GM23338 (cell line): ENCODE results near the gene CRMP1. TPM values are rescaled to one million over a fixed set of nuclear protein-coding genes. Genes with fewer than 3 reads are reported as not detected.
"Not testable (repeated sequence)": the region's sequence is repeated elsewhere in the genome, so short reads cannot be mapped to it uniquely, and the experiment has no call there.

ENCODE experiments used
- ATAC-seq: fragments of 200-7000 bp; cut with Tn5 transposase; 3 replicates; pipeline ENCODE4 v1.9.1; 2020
- DNase-seq: peaks from one replicate; pipeline ENCODE4 v3.0.0-alpha.2; 2015; ENCODE audit warnings: low spot score
- H2AFZ ChIP-seq: fragments of 200-600 bp; sonication (generic); 2 replicates; pipeline ENCODE4 v1.8.0; 2016; ENCODE audit warnings: antibody characterized with exemption, mild to moderate bottlenecking, moderate library complexity
- H3F3A ChIP-seq: fragments of 200-600 bp; sonication (generic); replicated peaks from 2 replicates; pipeline ENCODE4 v1.8.0; 2017; ENCODE audit warnings: antibody characterized with exemption, mixed run types, low read depth
- H3K27ac ChIP-seq: fragments of 200-600 bp; sonication (generic); 2 replicates; pipeline ENCODE4 v1.6.1; 2016; ENCODE audit warnings: low read depth
- H3K27me3 ChIP-seq: fragments of 200-600 bp; sonication (generic); 2 replicates; pipeline ENCODE4 v1.8.0; 2016; ENCODE audit warnings: mild to moderate bottlenecking, mixed run types, moderate library complexity; ENCODE audit not compliant: insufficient read depth
- H3K36me3 ChIP-seq: fragments of 200-600 bp; sonication (generic); 2 replicates; pipeline ENCODE4 v1.8.0; 2016; ENCODE audit warnings: mild to moderate bottlenecking; ENCODE audit not compliant: insufficient read depth
- H3K4me1 ChIP-seq: fragments of 200-600 bp; sonication (generic); 2 replicates; pipeline ENCODE4 v1.8.0; 2016; ENCODE audit warnings: mild to moderate bottlenecking, moderate library complexity; ENCODE audit not compliant: insufficient read depth
- H3K4me2 ChIP-seq: fragments of 200-600 bp; sonication (generic); 2 replicates; pipeline ENCODE4 v1.7.1; 2017; ENCODE audit warnings: mixed run types
- H3K4me3 ChIP-seq: fragments of 200-600 bp; sonication (generic); 2 replicates; pipeline ENCODE4 v1.6.1; 2016; ENCODE audit warnings: mixed run types
- H3K79me2 ChIP-seq: fragments of 200-600 bp; sonication (generic); replicated peaks from 2 replicates; pipeline ENCODE4 v1.8.0; 2017; ENCODE audit warnings: mild to moderate bottlenecking; ENCODE audit not compliant: insufficient read depth
- H3K9me2 ChIP-seq: fragments of 200-600 bp; sonication (generic); 2 replicates; pipeline ENCODE4 v1.8.0; 2017; ENCODE audit not compliant: insufficient read depth
- H4K20me1 ChIP-seq: fragments of 200-600 bp; sonication (generic); replicated peaks from 2 replicates; pipeline ENCODE4 v1.8.0; 2017; ENCODE audit warnings: mild to moderate bottlenecking; ENCODE audit not compliant: insufficient read depth
- H3K27ac Mint-ChIP-seq: 2 replicates; pipeline ENCODE4 v1.8.0; 2020; ENCODE audit warnings: inconsistent platforms, mild to moderate bottlenecking, moderate library complexity, mixed read lengths
- H3K27me3 Mint-ChIP-seq: 3 replicates; pipeline ENCODE4 v1.8.0; 2022; ENCODE audit warnings: low read depth, mild to moderate bottlenecking, moderate library complexity, mixed read lengths, inconsistent platforms; ENCODE audit not compliant: insufficient read depth, poor library complexity
- H3K36me3 Mint-ChIP-seq: 3 replicates; pipeline ENCODE4 v1.8.0; 2021; ENCODE audit warnings: low read depth, mild to moderate bottlenecking, inconsistent platforms, moderate library complexity, mixed read lengths
- H3K4me1 Mint-ChIP-seq: 3 replicates; pipeline ENCODE4 v1.8.0; 2020; ENCODE audit warnings: mild to moderate bottlenecking, inconsistent platforms, mixed read lengths
- H3K4me3 Mint-ChIP-seq: 3 replicates; pipeline ENCODE4 v1.8.0; 2021; ENCODE audit warnings: moderate library complexity, mild to moderate bottlenecking, inconsistent platforms, mixed read lengths
- H3K9me3 Mint-ChIP-seq: 3 replicates; pipeline ENCODE4 v1.8.0; 2020; ENCODE audit warnings: moderate library complexity, mild to moderate bottlenecking, inconsistent platforms, mixed read lengths
- CREB1 ChIP-seq: fragments of 250-450 bp; sonication (Bioruptor Pico); IDR thresholded peaks from 2 replicates; pipeline ENCODE4 v1.5.0; 2020; ENCODE audit warnings: low read depth, mild to moderate bottlenecking, moderate library complexity
- ETS1 ChIP-seq: IDR thresholded peaks from 2 replicates; pipeline ENCODE4 v1.6.1; 2016; ENCODE audit warnings: antibody characterized with exemption
- EZH2 ChIP-seq: fragments of 200-600 bp; sonication (generic); IDR thresholded peaks from one replicate; pipeline ENCODE4 v1.8.0; 2017; ENCODE audit warnings: antibody characterized with exemption, mild to moderate bottlenecking, low read depth; ENCODE audit not compliant: unreplicated experiment
- EZH2phosphoT487 ChIP-seq: fragments of 200-600 bp; sonication (generic); IDR thresholded peaks from one replicate; pipeline ENCODE4 v1.8.1; 2018; ENCODE audit warnings: antibody characterized with exemption; ENCODE audit not compliant: unreplicated experiment
- JUNB ChIP-seq: IDR thresholded peaks from one replicate; pipeline ENCODE4 v1.6.1; 2016; ENCODE audit warnings: antibody characterized with exemption; ENCODE audit not compliant: unreplicated experiment
- NANOG ChIP-seq: IDR thresholded peaks from 2 replicates; pipeline ENCODE4 v1.6.1; 2016; ENCODE audit warnings: antibody characterized with exemption, borderline replicate concordance
- STAT1 ChIP-seq: IDR thresholded peaks from one replicate; pipeline ENCODE4 v1.6.1; 2016; ENCODE audit warnings: antibody characterized with exemption; ENCODE audit not compliant: unreplicated experiment
- ZNF114 ChIP-seq: fragments of 250-450 bp; sonication (Bioruptor Pico); IDR thresholded peaks from 2 replicates; pipeline ENCODE4 v1.5.0; 2020; ENCODE audit warnings: mild to moderate bottlenecking, moderate library complexity
- ZNF331 ChIP-seq: fragments of 250-450 bp; sonication (Bioruptor Pico); IDR thresholded peaks from 2 replicates; pipeline ENCODE4 v1.5.0; 2020; ENCODE audit warnings: low read depth, mild to moderate bottlenecking, moderate library complexity
- ZNF462 ChIP-seq: fragments of 250-450 bp; sonication (Bioruptor Pico); IDR thresholded peaks from 2 replicates; pipeline ENCODE4 v1.5.0; 2020; ENCODE audit warnings: mild to moderate bottlenecking, moderate library complexity
- polyA plus RNA-seq: library from polyadenylated mRNA; unstranded; fragments of >200 nt; fragmentation: Nextera tagmentation; extraction: Ambion mirVana; gene quantifications from 2 replicates; pipeline ENCODE4 v1.2.1, GENCODE V29; 2016
- total RNA-seq: library from RNA; depleted of rRNA; stranded (reverse); fragments of >200 nt; shearing (Covaris generic); gene quantifications from 2 replicates; pipeline ENCODE4 v1.2.3, GENCODE V29; 2014

Gene CRMP1
- total and polyA plus RNA-seq, 2 experiments from 2014 or later = 52.7 to 146 TPM

DNA sequence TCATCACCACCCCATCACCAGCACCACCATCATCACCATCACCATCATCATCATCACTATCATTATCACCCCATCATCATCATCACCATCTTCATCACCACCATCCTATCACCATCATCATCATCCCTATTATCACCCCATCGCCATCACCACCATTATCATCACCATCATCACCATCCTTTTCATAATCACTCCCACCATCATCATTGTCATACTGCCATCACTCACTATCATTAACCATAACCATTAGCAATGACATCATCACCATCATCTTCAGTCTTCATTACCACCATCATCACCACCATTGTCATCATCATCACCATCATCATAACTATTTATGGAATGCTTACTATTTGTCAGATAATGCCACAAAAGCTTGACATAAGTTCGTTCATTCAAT is 35.7 kb downstream of the CRMP1 start:
- no peaks in the 10 kb centered on the region for H3K9me3 Mint-ChIP-seq
- H3K4me2 ChIP-seq = no peak overlapping the region
- no peak overlapping the region for H3K4me3 ChIP-seq
- DNase-seq = no peak
- H3K27me3 ChIP-seq = no peaks in the 10 kb centered on the region
- H3K27ac ChIP-seq = no peak overlapping the region
- no peak for TF ChIP-seq NANOG
- peaks cover 31% of the 10 kb centered on the region for H4K20me1 ChIP-seq
- no peak overlapping the region for H2AFZ ChIP-seq
- no peaks in the 10 kb centered on the region for H3K4me1 ChIP-seq
- H3K27me3 Mint-ChIP-seq = no peaks in the 10 kb centered on the region
- H3K36me3 ChIP-seq = peaks cover 20% of the 10 kb centered on the region
- no peak overlapping the region for H3K4me3 Mint-ChIP-seq
- H3K79me2 ChIP-seq = peaks cover 43% of the 10 kb centered on the region
- H3K4me1 Mint-ChIP-seq = peaks cover 10% of the 10 kb centered on the region
- H3K27ac Mint-ChIP-seq = no peak overlapping the region
- peaks cover 5% of the 10 kb centered on the region for H3K36me3 Mint-ChIP-seq
- no peaks in the 10 kb centered on the region for H3K9me2 ChIP-seq
- no peaks in the 10 kb centered on the region for H3F3A ChIP-seq
- ATAC-seq = no peak

DNA sequence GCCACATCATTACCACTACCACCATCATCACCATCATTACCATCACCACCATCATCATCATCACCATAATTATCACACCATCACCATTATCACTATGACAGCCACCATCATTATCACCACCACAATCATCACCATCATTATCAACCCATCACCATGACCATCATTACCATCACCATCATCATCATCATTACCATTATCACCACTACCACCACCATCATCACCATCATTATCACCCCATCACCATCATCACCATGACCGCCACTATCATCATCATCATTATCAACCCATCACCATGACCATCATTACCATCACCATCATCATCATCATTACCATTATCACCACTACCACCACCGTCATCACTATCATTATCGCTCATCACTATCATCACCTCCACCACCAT is 36.5 kb downstream of the CRMP1 start:
- H3K4me2 ChIP-seq, H3K27ac Mint-ChIP-seq, H3K9me3 Mint-ChIP-seq, H3F3A ChIP-seq, H3K36me3 Mint-ChIP-seq, ATAC-seq, H2AFZ ChIP-seq, H3K4me1 ChIP-seq, H3K27me3 Mint-ChIP-seq, H3K27ac ChIP-seq, H3K9me2 ChIP-seq, H3K4me3 Mint-ChIP-seq, H3K27me3 ChIP-seq, H3K4me3 ChIP-seq, DNase-seq: not testable (repeated sequence)
- peaks cover 10% of the 10 kb centered on the region; the same call in 2 of the 3 replicates for H3K4me1 Mint-ChIP-seq
- Histone ChIP-seq H3K79me2 (peaks cover 45% of the 10 kb centered on the region), H4K20me1 (peaks cover 33% of the 10 kb centered on the region), H3K36me3 (peaks cover 22% of the 10 kb centered on the region)

DNA sequence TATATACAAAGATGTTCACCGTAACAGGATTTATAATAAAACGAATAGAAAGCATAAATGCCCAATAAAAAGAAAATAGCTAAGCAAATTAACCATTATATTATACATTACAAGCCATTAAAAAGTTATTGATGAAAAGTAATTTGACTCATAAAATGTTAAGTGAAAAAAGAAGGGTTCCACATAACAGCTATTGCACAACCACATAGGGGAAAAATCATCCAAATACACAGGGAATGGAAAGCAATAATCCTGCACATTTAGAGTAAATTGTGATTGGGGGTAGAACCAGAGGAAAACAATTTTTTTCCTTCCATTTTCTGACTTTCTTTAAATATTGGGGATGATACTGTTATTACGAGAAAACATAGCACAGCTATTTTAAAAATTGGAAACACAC is 38.0 kb downstream of the CRMP1 start:
- ATAC-seq = no peak
- Histone ChIP-seq H3K4me1 (no peaks in the 10 kb centered on the region), H3K27me3 (no peaks in the 10 kb centered on the region), H3K79me2 (peaks cover 37% of the 10 kb centered on the region), H2AFZ (no peak overlapping the region), H3K27ac (no peak overlapping the region), H4K20me1 (peaks cover 35% of the 10 kb centered on the region), H3F3A (no peaks in the 10 kb centered on the region), H3K4me2 (no peak overlapping the region), H3K9me2 (no peaks in the 10 kb centered on the region), H3K4me3 (no peak overlapping the region), H3K36me3 (peaks cover 31% of the 10 kb centered on the region)
- peaks cover 21% of the 10 kb centered on the region for H3K36me3 Mint-ChIP-seq
- no peaks in the 10 kb centered on the region for H3K9me3 Mint-ChIP-seq
- H3K27me3 Mint-ChIP-seq = no peaks in the 10 kb centered on the region
- peaks cover 10% of the 10 kb centered on the region; the same call in 2 of the 3 replicates for H3K4me1 Mint-ChIP-seq
- H3K27ac Mint-ChIP-seq = no peak overlapping the region
- H3K4me3 Mint-ChIP-seq = no peak overlapping the region
- DNase-seq = no peak
- TF ChIP-seq NANOG (no peak), EZH2phosphoT487 (no peak), EZH2 (no peak), STAT1 (no peak), ZNF331 (no peak), ZNF462 (no peak), ETS1 (no peak), CREB1 (CRISPR knock-in tag) (no peak), ZNF114 (no peak), JUNB (no peak)
